Adrenal gland (tissue), 12 donors: ENCODE data around the gene FBXL19. TPM values are rescaled to one million over a fixed set of nuclear protein-coding genes. Genes with fewer than 3 reads are reported as not detected.

Experiments
- DNase-seq, 7 donors: peaks; one replicate each; pipeline ENCODE4 v3.0.0-alpha.2; 2019 to 2020
- H3K27ac ChIP-seq, 5 donors: fragments of 200-600 bp; sonication (generic) in 4 of 5; 1 replicate in 3 of 5; 2 replicates in 2 of 5; pipeline versions ENCODE4 v1.5.1 to v1.8.0; 2016 to 2020; ENCODE audit warnings: mild to moderate bottlenecking in 1 of 5
- H3K27me3 ChIP-seq: fragments of 200-600 bp; 2 replicates; pipeline ENCODE4 v1.8.0; 2021
- H3K36me3 ChIP-seq, 2 donors: fragments of 200-600 bp; replicated peaks in 1 of 2; 1 replicate in 1 of 2; 2 replicates in 1 of 2; pipeline versions ENCODE4 v1.5.1 to v1.8.0; 2018 to 2022
- H3K4me1 ChIP-seq, 2 donors: fragments of 200-600 bp; replicated peaks in 1 of 2; 1 replicate in 1 of 2; 2 replicates in 1 of 2; pipeline versions ENCODE4 v1.5.1 to v1.8.0; 2018 to 2021
- H3K4me3 ChIP-seq, 4 donors: fragments of 200-600 bp; sonication (generic) in 3 of 4; one replicate each; pipeline ENCODE4 v1.5.1; 2016 to 2018
- H3K9me3 ChIP-seq, 3 donors: fragments of 200-600 bp; sonication (generic) in 1 of 3; replicated peaks in 1 of 3; 1 replicate in 2 of 3; 2 replicates in 1 of 3; pipeline versions ENCODE4 v1.5.1 to v1.8.0; 2016 to 2021
- POLR2A ChIP-seq, 2 donors: fragments of 450-650 bp; IDR thresholded peaks; one replicate each; pipeline ENCODE4 v1.6.1; 2017; ENCODE audit warnings: antibody characterized with exemption in 2 of 2, mild to moderate bottlenecking in 2 of 2, moderate library complexity in 1 of 2
- WGBS, 4 donors: extraction: QIAGEN DNeasy Blood & Tissue Kit in 2 of 4; methylation state at CpG; one replicate each; pipeline versions ENCODE4 v1.1.5 to v1.1.7; 2013 to 2017; 5-methylcytosine and 5-hydroxymethylcytosine counted together
- intact Hi-C, 2 donors: fragments of 100-400 bp; cut with DNase I; formaldehyde crosslinking; loops; one replicate each; pipeline versions ENCODE4 v1.14.1 to v1.15.0; 2022 to 2023
- polyA plus RNA-seq, 3 donors: library from polyadenylated mRNA; stranded (reverse); fragments of 200-250 nt in 2 of 3; fragments of 350-450 nt in 1 of 3; fragmentation: Illumina TruSeq in 1 of 3; extraction: RNeasy Lipid Tissue Mini Kit (QIAGEN cat#74804) in 1 of 3; gene quantifications; one replicate each; pipeline ENCODE4 v1.2.3, GENCODE V29; 2013 to 2014
- total RNA-seq, 9 donors: library from RNA; depleted of rRNA in 4 of 9; stranded (reverse); fragments of >200 nt in 4 of 9; fragments of 120-200 nt in 1 of 9; fragmentation: NEBNext Ultra II Directional in 1 of 9; extraction: Animal tissue kit (Norgen Biotek cat#: 25700) in 1 of 9; gene quantifications; one replicate each; pipeline versions ENCODE4 v1.1.0 to v1.2.4, GENCODE V29; 2013 to 2023
- TF ChIP-seq, protein P1 (sequence below), 6 experiments: fragments of 450-650 bp in 4 of 6; fragments of 200-600 bp in 2 of 6; sonication (generic) in 1 of 6; IDR thresholded peaks; 1 replicate in 5 of 6; 2 replicates in 1 of 6; pipeline versions ENCODE4 v1.5.1 to v1.8.0; 2016 to 2021; ENCODE audit warnings: antibody characterized with exemption in 6 of 6, mild to moderate bottlenecking in 2 of 6, moderate library complexity in 1 of 6
- donor health status: healthy with polysubstance abuse.
- donor health status: Bipolar disorder and iron deficiency.
- donor health status: DM: yes; HTN: yes; CAD: no.
- donor health status: DM: no; HTN: no; CAD: no.
- donor health status: DM: no; HTN: no; CAD: no.
- donor health status: DM: yes; HTN: yes; CAD: no.

The FBXL19 gene
- total and polyA plus RNA-seq, 12 donors: 1.6 to 74.1 (median 12.5) TPM

GRCh38 chr16:30925995-30926811, 2.8 kb downstream of the FBXL19 start:
- H3K27me3 ChIP-seq: no peaks in the 10 kb centered on the region
- DNase-seq: no peak
- intact Hi-C loops: loop anchor here in 1 of 2 donors (10.0 kb wide), 1 partner anchor 59 kb away; the partner anchor contains the start of gene HSD3B7
- H3K36me3 ChIP-seq: peaks cover 0 to 15% of the 10 kb centered on the region in 2 donors
- no peak overlapping the region for H3K27ac ChIP-seq
- no peaks in the 10 kb centered on the region for H3K9me3 ChIP-seq
- H3K4me3 ChIP-seq: no peak overlapping the region
- 68 to 74% (median 70%) methylated on average over 10 of the region's 10 CpGs for WGBS, 4 donors
- no peak for TF ChIP-seq POLR2A (IDR thresholded peaks at IDR 0.05)
- TF ChIP-seq, protein P1, sequence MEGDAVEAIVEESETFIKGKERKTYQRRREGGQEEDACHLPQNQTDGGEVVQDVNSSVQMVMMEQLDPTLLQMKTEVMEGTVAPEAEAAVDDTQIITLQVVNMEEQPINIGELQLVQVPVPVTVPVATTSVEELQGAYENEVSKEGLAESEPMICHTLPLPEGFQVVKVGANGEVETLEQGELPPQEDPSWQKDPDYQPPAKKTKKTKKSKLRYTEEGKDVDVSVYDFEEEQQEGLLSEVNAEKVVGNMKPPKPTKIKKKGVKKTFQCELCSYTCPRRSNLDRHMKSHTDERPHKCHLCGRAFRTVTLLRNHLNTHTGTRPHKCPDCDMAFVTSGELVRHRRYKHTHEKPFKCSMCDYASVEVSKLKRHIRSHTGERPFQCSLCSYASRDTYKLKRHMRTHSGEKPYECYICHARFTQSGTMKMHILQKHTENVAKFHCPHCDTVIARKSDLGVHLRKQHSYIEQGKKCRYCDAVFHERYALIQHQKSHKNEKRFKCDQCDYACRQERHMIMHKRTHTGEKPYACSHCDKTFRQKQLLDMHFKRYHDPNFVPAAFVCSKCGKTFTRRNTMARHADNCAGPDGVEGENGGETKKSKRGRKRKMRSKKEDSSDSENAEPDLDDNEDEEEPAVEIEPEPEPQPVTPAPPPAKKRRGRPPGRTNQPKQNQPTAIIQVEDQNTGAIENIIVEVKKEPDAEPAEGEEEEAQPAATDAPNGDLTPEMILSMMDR (IDR thresholded peaks at IDR 0.05): no peak
- H3K4me1 ChIP-seq: peaks cover 7 to 13% of the 10 kb centered on the region in 2 donors

DNA sequence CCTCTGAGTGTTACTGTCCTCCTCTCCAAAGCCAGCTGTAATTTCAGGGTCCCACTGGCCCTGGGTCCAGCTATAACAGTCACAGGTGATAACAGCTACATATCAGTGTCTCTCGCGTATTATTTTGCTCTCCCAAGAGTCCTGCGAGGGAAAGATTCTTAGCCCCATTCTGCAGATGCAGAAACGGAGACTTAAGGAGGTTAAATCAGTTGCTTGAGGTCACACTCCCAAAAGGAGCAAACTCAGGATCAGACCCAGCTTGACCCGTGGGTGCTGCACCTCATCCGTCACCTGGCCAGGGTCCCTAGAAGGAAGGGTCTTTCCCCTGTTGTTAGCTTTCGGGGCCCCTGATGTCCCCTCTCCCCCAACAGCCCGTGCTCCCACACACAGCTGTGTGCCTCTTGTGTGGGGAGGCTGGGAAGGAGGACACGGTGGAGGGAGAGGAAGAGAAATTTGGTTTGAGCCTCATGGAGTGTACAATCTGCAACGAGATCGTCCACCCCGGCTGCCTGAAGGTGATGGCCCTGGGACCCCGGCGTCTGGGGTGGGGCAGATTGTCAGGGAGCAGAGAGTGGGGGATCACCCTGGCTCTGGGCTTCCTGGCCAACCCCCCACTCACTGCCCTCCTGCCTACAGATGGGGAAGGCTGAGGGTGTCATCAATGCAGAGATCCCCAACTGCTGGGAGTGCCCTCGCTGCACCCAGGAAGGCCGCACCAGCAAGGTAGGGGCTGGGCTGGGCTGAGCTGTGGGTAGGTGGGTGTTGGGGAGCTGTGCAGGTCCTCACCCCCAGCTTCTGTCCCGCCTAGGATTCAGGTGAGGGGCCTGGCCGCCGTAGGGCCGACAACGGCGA, 3.8 kb downstream of the FBXL19 start:
- Histone ChIP-seq H3K36me3 (peaks cover 0 to 19% of the 10 kb centered on the region in 2 donors), H3K27ac (no peak overlapping the region), H3K4me1 (peaks cover 0 to 7% of the 10 kb centered on the region in 2 donors), H3K27me3 (no peaks in the 10 kb centered on the region), H3K9me3 (no peaks in the 10 kb centered on the region), H3K4me3 (no peak overlapping the region)
- intact Hi-C loops: loop anchor here in 1 of 2 donors (10.0 kb wide), 1 partner anchor 58 kb away; the partner anchor contains the start of gene HSD3B7
- TF ChIP-seq, protein P1 (IDR thresholded peaks at IDR 0.05): no peak
- TF ChIP-seq POLR2A (IDR thresholded peaks at IDR 0.05): no peak
- 88 to 93% (median 89%) methylated on average over 14 to 22 of the region's 22 CpGs for WGBS, 4 donors
- DNase-seq: no peak

DNA sequence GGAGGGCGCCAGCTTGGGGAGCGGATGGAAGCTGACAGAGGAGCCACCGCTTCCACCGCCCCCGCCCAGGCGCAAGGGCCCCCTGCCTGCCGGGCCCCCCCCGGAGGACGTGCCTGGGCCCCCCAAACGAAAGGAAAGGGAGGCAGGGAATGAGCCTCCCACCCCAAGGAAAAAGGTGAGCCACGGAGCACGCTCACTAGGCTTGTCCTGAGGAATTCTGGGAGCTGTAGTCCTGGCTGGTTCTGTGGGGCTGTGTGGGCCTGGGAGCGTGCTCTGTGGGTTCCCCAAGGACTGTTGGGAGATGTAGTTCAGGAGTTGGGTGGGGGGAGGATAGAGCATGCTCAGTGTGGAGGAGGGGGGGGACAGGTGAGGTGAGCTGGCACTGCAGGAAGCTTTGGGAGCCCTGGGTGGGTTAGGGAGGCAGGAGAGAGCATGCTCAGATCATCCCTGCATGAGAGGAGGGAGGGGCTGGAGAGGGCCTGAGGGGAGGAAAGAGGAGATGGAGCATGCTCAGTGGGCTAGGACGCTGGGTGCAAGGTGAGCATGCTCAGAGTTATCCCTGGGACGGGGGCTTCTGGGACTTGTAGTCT, 4.5 kb downstream of the FBXL19 start:
- H3K9me3 ChIP-seq: no peaks in the 10 kb centered on the region
- H3K27ac ChIP-seq: no peak overlapping the region
- no peak overlapping the region for H3K4me3 ChIP-seq
- H3K27me3 ChIP-seq: no peaks in the 10 kb centered on the region
- H3K36me3 ChIP-seq: peaks cover 0 to 25% of the 10 kb centered on the region in 2 donors
- peaks cover 0 to 7% of the 10 kb centered on the region in 2 donors for H3K4me1 ChIP-seq
- no peak for TF ChIP-seq POLR2A (IDR thresholded peaks at IDR 0.05)
- TF ChIP-seq, protein P1 (IDR thresholded peaks at IDR 0.05): no peak
- WGBS, 4 donors: 49 to 83% (median 60%) methylated on average over 5 to 15 of the region's 15 CpGs
- peak in 4 of 7 donors; percentile 42 to 80 (median 52) for DNase-seq
- intact Hi-C loops: loop anchor here in 1 of 2 donors (10.0 kb wide), 1 partner anchor 57 kb away; the partner anchor contains the start of gene HSD3B7
